COLO668 (cell line): Measurements from ENCODE around the gene TYSND1.
"Not testable (repeated sequence)": the region's sequence is repeated elsewhere in the genome, so short reads cannot be mapped to it uniquely, and the experiment has no call there.

Source experiments
- DNase-seq: peaks from one replicate; lab custom pipeline; 2025; ENCODE audit not compliant: unreplicated experiment; lab: John Stamatoyannopoulos, UW

The TYSND1 gene

GRCh38 chr10:70111496-70111895, 35.0 kb downstream of the TYSND1 start:
- no peak for DNase-seq

GRCh38 chr10:70109064-70109729, 37.3 kb downstream of the TYSND1 start:
- DNase-seq, result peak; percentile 46

DNA sequence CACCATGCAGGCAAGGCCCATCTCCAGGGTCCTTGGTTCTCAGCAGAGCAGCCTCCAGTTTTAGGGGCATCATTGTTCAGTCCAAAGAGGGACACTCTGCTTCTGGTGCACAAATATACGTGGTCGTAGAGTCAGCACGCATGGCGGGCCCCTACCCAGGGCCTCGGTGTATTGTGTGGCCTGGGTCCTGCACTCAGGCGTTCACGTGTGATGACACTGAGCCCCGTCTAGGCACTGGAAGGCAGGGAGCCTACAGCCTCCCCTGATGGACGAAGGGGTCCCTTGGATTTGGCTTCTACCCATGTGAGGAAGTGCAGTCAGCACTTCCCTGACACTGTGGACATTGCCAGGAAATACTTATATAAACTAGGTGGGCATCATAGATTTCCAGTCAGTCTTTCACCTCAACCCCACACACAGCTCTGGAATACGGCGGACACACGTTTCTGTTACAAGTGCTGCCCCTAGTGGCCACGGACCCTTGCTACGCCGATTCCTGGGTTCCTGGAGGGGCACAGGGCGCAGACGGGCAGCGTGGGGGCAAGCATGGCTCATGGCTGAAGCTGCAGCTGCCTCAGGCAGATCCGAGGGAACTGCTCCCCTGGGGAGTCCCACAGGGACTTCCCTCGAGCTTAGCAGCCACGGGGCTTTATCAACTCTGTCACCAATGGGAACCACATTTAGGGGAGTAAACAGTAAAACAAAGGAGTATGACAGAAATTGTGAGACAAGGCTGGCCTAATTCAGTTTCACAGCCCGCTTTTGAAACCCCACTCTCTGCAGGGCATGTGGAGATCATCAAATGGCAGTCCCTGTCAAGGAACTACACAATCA, 39.3 kb downstream of the TYSND1 start:
- no peak for DNase-seq

DNA sequence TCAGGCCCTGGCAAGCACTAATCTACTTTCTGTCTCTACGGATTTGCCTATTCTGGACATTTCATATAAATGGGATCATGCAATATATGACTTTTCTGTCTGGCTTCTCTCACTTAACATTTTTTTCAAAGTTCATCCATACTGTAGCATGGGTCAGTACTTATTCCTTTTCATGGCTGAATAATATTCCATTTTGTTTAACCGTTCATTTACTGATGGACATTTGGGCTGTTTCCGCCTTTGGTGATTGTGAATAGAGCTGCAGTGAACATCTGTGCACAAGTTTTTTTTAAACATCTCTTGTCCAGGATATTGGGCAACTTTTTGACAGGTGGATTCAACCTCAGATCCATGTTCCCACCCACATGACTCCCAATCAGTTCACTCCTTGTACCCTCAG, 44.8 kb downstream of the TYSND1 start:
- no peak for DNase-seq

DNA sequence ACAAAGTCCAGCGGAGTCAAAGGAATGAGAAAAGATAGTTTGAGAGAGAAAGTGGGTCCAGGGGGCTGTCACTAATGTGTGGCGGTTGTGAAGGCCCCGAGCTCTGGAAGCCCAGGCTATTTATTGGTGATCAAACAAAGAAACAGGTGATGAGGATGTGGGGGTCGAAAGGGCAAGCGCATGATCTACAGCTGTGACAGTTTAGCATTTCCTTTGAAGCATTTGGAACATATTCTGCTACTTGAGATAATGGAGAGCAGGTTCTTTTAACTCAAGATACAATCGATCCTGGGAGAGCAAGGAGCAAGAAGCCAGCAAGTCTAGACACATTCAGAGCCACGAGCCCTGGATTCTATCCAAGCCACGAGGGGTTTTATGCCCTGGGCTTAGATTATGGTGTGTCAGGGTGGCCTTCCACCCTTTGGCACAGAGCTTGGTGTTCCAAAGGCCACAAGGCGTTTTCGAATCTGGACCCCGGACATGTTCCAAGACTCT, 45.4 kb downstream of the TYSND1 start:
- not testable (repeated sequence) for DNase-seq

GRCh38 chr10:70098271-70098670, 48.2 kb downstream of the TYSND1 start:
- no peak for DNase-seq

GRCh38 chr10:70097459-70097858, 49.0 kb downstream of the TYSND1 start:
- DNase-seq, result no peak

DNA sequence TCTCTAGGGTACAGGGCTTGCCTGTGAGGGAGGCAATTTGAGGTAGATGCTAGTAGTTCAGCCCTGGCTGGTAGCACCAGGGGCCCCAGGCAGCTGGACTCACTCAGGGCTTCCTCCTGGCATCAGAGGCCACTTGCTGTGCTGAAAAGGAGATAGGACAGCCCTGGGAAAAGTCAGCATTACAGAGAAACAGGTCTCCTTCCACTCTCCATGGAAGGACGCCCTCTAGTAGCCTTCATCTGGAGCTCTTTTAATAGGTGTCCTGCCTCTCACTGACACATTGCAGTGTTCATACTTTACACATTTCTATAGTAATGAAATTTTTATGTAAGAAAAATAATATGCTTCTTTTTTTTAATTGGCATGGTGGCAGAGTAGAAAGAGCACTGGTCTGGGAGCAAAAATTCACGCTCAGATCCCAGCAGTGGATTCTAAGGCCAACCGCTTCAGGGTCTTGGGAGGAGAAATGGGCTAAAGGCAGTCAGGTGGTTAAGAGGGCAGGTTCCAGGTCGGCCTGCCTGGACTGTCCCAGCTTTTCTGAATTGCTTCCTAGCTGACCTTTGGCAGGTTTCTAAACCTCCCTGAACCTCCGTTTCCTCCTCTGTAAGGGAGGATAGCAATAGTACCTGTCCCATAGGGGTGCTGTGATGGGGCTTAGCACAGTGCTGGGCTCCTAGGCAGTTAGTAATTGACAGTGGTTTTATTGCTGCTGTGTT, 49.6 kb downstream of the TYSND1 start:
- DNase-seq, result no peak

GRCh38 chr10:70096016-70096704, 50.3 kb downstream of the TYSND1 start:
- DNase-seq, result no peak

- DNase-seq, result no peak
These were observed 52.2 kb downstream of the TYSND1 start for GRCh38 chr10:70094250-70094649.

DNA sequence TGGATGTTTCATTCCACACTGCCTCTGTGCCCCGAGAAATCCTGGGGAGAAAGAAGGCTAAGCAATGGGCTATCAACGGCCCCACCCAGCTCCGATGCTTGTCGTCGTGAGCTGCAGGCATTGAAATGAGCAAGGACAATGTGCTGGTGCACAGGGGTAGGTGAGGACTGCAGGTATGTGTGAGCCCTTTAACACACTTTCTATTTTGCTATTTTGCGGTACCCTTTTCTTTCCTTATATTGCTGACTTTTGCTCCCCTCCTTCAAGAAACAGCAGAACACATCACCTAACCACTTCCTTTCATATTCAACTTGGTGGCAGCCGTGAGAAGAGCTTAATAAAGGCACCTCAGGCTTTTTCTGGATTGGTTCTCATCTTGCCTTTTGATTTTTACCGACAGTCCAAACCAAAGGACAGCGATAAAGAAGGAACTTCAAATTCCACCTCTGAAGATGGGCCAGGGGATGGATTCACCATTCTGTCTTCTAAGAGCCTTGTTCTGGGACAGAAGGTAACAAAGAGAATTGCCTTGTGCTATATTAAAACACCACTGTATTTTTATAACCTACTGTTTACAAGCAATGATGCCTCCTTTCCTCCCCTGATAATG, 53.1 kb downstream of the TYSND1 start:
- no peak for DNase-seq

- no peak for DNase-seq
These were observed 54.1 kb downstream of the TYSND1 start for GRCh38 chr10:70092389-70092718.

DNA sequence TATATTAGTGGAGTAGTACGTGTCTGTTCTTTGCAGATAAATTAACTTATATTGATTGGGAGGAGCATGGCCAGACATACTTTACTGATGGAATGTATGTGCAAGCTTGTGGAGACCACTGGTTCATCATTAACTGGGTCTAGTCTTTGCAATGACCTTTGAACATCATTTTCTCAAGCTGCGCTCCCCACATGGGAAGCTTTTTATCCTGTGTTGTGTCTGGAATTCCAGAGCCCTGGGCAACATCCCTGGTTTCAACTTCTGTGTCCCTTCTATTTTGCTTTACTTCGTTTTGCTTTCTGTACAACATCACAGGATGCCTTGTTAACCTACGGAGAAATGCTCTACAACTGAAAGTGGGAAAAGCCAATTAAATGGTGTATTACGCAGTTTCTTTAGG, 55.5 kb downstream of the TYSND1 start:
- DNase-seq, result no peak

DNA sequence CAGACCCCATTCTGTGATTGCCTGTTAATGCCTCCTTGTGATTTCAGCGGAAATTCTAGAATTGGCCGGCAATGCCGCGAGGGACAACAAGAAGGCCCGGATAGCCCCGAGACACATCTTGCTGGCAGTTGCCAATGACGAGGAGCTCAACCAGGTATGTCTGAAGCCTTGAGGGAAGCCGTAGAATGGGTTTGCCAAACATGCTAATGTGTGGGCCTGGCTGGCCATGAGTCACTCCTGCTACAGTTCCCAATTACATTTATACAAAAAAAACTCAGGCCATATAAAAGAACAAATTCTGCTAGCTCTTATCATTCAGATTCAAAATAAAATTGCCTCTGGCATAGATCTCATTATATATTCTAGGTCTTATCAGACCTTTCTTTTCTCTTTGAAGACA, 56.5 kb downstream of the TYSND1 start:
- DNase-seq, result no peak

- no peak for DNase-seq
These were observed 58.2 kb downstream of the TYSND1 start for GRCh38 chr10:70088308-70088698.
